Osteocyte (in vitro differentiated cells): ENCODE measurements around the gene GRN. TPM values are rescaled to one million over a fixed set of nuclear protein-coding genes. Genes with fewer than 3 reads are reported as not detected.

Experiments used
- DNase-seq: peaks from one replicate; pipeline ENCODE4 v3.0.0; 2021; ENCODE audit warnings: mixed read lengths; ENCODE audit not compliant: unreplicated experiment; ENCODE audit errors: extremely low spot score
- H3K27ac Mint-ChIP-seq: one replicate; pipeline ENCODE4 v1.8.0; 2021; ENCODE audit warnings: mild to moderate bottlenecking, mixed read lengths; ENCODE audit not compliant: unreplicated experiment
- H3K27me3 Mint-ChIP-seq: one replicate; pipeline ENCODE4 v1.8.0; 2021; ENCODE audit warnings: mixed read lengths; ENCODE audit not compliant: unreplicated experiment
- H3K36me3 Mint-ChIP-seq: one replicate; pipeline ENCODE4 v1.8.0; 2021; ENCODE audit warnings: mixed read lengths; ENCODE audit not compliant: unreplicated experiment
- H3K4me1 Mint-ChIP-seq: one replicate; pipeline ENCODE4 v1.8.0; 2021; ENCODE audit warnings: mixed read lengths; ENCODE audit not compliant: unreplicated experiment
- H3K4me3 Mint-ChIP-seq: one replicate; pipeline ENCODE4 v1.8.0; 2021; ENCODE audit warnings: mild to moderate bottlenecking, moderate library complexity, mixed read lengths; ENCODE audit not compliant: unreplicated experiment
- H3K9me3 Mint-ChIP-seq: one replicate; pipeline ENCODE4 v1.8.0; 2021; ENCODE audit warnings: mixed read lengths; ENCODE audit not compliant: unreplicated experiment
- total RNA-seq: library from RNA; stranded (reverse); gene quantifications from 2 replicates; pipeline ENCODE4 v1.2.1, GENCODE V29; 2021
- TF ChIP-seq, protein P1 (sequence below): fragments of 200-600 bp; sonication (generic); IDR thresholded peaks from 2 replicates; pipeline ENCODE4 v1.5.0; 2021; ENCODE audit warnings: antibody characterized with exemption, mild to moderate bottlenecking, moderate library complexity

GRN gene
- total RNA-seq, 1 donor from 2014 or later: 574 TPM

- TF ChIP-seq, protein P1, sequence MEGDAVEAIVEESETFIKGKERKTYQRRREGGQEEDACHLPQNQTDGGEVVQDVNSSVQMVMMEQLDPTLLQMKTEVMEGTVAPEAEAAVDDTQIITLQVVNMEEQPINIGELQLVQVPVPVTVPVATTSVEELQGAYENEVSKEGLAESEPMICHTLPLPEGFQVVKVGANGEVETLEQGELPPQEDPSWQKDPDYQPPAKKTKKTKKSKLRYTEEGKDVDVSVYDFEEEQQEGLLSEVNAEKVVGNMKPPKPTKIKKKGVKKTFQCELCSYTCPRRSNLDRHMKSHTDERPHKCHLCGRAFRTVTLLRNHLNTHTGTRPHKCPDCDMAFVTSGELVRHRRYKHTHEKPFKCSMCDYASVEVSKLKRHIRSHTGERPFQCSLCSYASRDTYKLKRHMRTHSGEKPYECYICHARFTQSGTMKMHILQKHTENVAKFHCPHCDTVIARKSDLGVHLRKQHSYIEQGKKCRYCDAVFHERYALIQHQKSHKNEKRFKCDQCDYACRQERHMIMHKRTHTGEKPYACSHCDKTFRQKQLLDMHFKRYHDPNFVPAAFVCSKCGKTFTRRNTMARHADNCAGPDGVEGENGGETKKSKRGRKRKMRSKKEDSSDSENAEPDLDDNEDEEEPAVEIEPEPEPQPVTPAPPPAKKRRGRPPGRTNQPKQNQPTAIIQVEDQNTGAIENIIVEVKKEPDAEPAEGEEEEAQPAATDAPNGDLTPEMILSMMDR: no peak
- DNase-seq: no peak
- no peaks in the 10 kb centered on the region for H3K4me1 Mint-ChIP-seq
- no peak overlapping the region for H3K27ac Mint-ChIP-seq
- no peaks in the 10 kb centered on the region for H3K36me3 Mint-ChIP-seq
- no peak overlapping the region for H3K4me3 Mint-ChIP-seq
- H3K9me3 Mint-ChIP-seq: no peaks in the 10 kb centered on the region
- H3K27me3 Mint-ChIP-seq: peaks cover 7% of the 10 kb centered on the region
These were observed 31.7 kb downstream of the GRN start for GRCh38 chr17:44376779-44377178.

DNA sequence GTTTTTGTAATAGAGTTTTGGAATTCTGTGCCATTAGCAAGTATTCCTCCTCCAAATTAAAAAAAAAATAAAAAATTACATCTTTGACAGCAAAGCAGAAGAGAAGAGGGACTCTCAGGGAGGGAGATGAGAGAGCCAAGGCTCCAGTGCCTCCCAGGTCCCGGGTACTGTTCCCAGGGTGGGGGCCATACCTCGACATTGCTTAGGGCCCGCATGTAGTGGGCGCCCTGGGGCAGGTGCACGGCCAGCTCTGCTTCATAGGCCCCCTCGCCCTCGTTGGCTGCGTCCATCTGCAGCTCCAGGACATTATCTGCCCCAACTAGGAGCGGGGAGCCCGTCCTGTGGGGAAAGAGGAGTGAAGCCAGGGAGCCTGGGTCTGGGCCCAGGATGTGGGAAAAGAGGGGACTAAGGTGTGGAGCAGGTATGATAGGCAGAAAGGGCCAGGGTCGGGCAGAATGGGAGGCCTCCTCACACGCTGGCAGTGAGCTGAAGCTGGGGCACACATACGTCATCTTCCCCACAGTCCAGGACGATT lies 33.1 kb downstream of the GRN start:
- TF ChIP-seq, protein P1: no peak
- Mint-ChIP-seq H3K27me3 (peaks cover 12% of the 10 kb centered on the region), H3K9me3 (no peaks in the 10 kb centered on the region), H3K36me3 (no peaks in the 10 kb centered on the region), H3K4me1 (no peaks in the 10 kb centered on the region), H3K4me3 (no peak overlapping the region), H3K27ac (no peak overlapping the region)
- peak; percentile 84 for DNase-seq

- no peaks in the 10 kb centered on the region for H3K9me3 Mint-ChIP-seq
- H3K4me3 Mint-ChIP-seq: no peak overlapping the region
- TF ChIP-seq, protein P1: no peak
- no peak overlapping the region for H3K27ac Mint-ChIP-seq
- H3K27me3 Mint-ChIP-seq: peaks cover 16% of the 10 kb centered on the region
- DNase-seq: no peak
- no peaks in the 10 kb centered on the region for H3K36me3 Mint-ChIP-seq
- H3K4me1 Mint-ChIP-seq: peaks cover 5% of the 10 kb centered on the region
These were observed 34.8 kb downstream of the GRN start for GRCh38 chr17:44379887-44380286.

DNA sequence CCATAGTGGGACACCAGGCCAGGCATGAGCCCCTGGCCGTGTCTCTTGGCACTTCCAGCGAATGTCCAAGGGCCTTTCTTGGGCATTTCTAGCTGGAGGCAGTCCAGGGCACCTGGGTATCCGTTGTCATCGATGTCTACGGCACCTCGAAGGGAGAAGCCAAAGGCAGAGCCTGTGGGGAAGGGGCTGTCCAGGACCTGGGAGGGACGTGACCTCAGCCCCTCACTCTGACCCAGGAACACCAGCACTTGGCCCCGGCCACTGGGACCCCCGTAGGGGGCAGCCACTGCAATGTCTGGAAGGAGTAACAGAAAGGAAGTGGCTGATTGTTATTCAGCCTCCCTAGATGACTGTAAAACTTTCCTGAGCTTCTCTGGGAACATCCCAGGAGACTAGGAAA lies 35.7 kb downstream of the GRN start:
- peaks cover 16% of the 10 kb centered on the region for H3K27me3 Mint-ChIP-seq
- TF ChIP-seq, protein P1: no peak
- H3K9me3 Mint-ChIP-seq: no peaks in the 10 kb centered on the region
- DNase-seq: no peak
- H3K27ac Mint-ChIP-seq: no peak overlapping the region
- H3K36me3 Mint-ChIP-seq: no peaks in the 10 kb centered on the region
- no peak overlapping the region for H3K4me3 Mint-ChIP-seq
- peaks cover 9% of the 10 kb centered on the region for H3K4me1 Mint-ChIP-seq

- H3K27ac Mint-ChIP-seq: no peak overlapping the region
- no peaks in the 10 kb centered on the region for H3K9me3 Mint-ChIP-seq
- TF ChIP-seq, protein P1: no peak
- no peak for DNase-seq
- H3K4me3 Mint-ChIP-seq: no peak overlapping the region
- H3K27me3 Mint-ChIP-seq: peaks cover 16% of the 10 kb centered on the region
- H3K36me3 Mint-ChIP-seq: no peaks in the 10 kb centered on the region
- peaks cover 9% of the 10 kb centered on the region for H3K4me1 Mint-ChIP-seq
These were observed 36.8 kb downstream of the GRN start for GRCh38 chr17:44381810-44382305.
